HG02610 (cell line): ENCODE data around the gene MXRA5.
"Not testable (repeated sequence)": the region's sequence is repeated elsewhere in the genome, so short reads cannot be mapped to it uniquely, and the experiment has no call there.

Experiments used
- ATAC-seq: cut with Tn5 transposase; IDR thresholded peaks from one replicate; pipeline ENCODE4 v1.9.1; 2021; ENCODE audit warnings: mild to moderate bottlenecking, moderate library complexity; ENCODE audit not compliant: unreplicated experiment

Gene MXRA5

GRCh38 chrX:3346501-3347259 is at the start of gene MXRA5:
Gene MXRA5, minus strand, starts transcription at chrX:3346652. Its CDS starts 2,819 bp downstream, at chrX:3343833.
- ATAC-seq: no peak

GRCh38 chrX:3393581-3394111 is 47.2 kb upstream of the MXRA5 start:
- ATAC-seq: no peak

- ATAC-seq: no peak
Observed at GRCh38 chrX:3393178-3393577, 46.7 kb upstream of the MXRA5 start.

GRCh38 chrX:3388457-3388856 is 42.0 kb upstream of the MXRA5 start:
- no peak for ATAC-seq

GRCh38 chrX:3384327-3384726 is 37.9 kb upstream of the MXRA5 start:
- no peak for ATAC-seq

GRCh38 chrX:3380603-3381002 is 34.2 kb upstream of the MXRA5 start:
- no peak for ATAC-seq

GRCh38 chrX:3379111-3379510 is 32.7 kb upstream of the MXRA5 start:
- no peak for ATAC-seq

- no peak for ATAC-seq
Observed at GRCh38 chrX:3378156-3378555, 31.7 kb upstream of the MXRA5 start.

- no peak for ATAC-seq
Observed at GRCh38 chrX:3377560-3377959, 31.1 kb upstream of the MXRA5 start.

- ATAC-seq: not testable (repeated sequence)
Observed at GRCh38 chrX:3375878-3376508, 29.5 kb upstream of the MXRA5 start.

- ATAC-seq: no peak
Observed at GRCh38 chrX:3374108-3374800, 27.8 kb upstream of the MXRA5 start.

GRCh38 chrX:3371163-3371562 is 24.7 kb upstream of the MXRA5 start:
- ATAC-seq: no peak

- no peak for ATAC-seq
Observed at GRCh38 chrX:3370656-3371055, 24.2 kb upstream of the MXRA5 start.

- ATAC-seq: no peak
Observed at GRCh38 chrX:3362956-3363355, 16.5 kb upstream of the MXRA5 start.

- no peak for ATAC-seq
Observed at GRCh38 chrX:3360881-3361280, 14.4 kb upstream of the MXRA5 start.

- not testable (repeated sequence) for ATAC-seq
Observed at GRCh38 chrX:3352741-3353140, 6.3 kb upstream of the MXRA5 start.

GRCh38 chrX:3351276-3351675 is 4.8 kb upstream of the MXRA5 start:
- no peak for ATAC-seq

GRCh38 chrX:3348191-3348590 is 1.7 kb upstream of the MXRA5 start:
- no peak for ATAC-seq

- no peak for ATAC-seq
Observed at GRCh38 chrX:3345281-3346191, 916 bp downstream of the MXRA5 start.

GRCh38 chrX:3343569-3343968 is 2.9 kb downstream of the MXRA5 start:
- ATAC-seq: not testable (repeated sequence)

GRCh38 chrX:3340016-3340415 is 6.4 kb downstream of the MXRA5 start:
- ATAC-seq: no peak
